ENCODE measurements around the gene OPRL1.
A peak's percentile ranks its signal among the peaks of the same experiment; 100 is the strongest.

The OPRL1 gene

DNA sequence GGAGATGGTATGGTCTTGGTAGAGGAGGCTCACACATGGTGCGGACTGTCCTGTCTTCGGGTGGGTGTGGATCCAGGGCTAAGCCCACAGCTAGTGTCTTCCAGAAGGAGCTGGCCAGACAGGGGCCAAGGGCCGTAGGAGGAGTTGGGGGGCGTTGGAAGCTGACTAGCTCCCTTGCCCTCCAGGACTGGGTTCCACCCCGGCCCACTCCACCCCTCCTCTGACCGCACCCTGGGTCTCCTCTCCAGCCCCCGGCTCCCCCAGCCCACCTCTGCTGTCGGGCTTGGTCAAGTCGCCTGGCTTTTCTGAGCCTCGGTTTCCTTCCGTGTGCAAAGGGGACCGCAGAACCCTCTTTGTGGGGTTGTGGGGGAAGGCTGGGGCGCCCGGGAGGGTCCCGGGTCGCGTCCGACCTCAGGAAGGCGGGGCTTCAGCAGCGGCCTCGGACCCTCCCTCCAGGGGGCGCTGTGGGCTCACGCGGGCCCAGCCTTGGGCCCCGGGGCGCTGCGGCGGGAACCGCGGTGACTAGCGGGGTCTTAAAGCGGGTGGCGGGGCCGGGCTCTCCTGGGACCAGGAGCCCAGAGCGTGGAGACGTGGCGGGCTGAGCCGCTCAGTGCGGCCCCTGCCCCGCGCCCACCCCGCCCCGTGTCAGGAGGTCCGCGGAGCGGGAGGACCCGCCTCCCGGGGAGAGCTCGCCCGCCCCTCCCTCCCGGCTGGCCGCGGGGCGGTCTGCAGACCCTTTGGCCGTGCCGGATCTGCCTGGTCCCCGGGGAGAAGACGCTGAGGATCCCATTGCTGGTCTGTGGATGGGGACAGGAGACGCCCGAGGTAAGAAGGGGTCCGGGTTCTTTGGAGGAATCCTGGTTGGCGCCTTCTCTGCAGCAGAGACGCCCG lies 22.1 kb downstream of the OPRL1 start (continued):
- TF ChIP-seq ZNF639 (tag by site-specific recombination; IDR thresholded peaks at IDR 0.05) (no peak), TRIM28 (IDR thresholded peaks at IDR 0.05; ENCODE audit: borderline replicate concordance, low read length) (no peak), ZFHX2 (tag by site-specific recombination; conservative IDR thresholded peaks at IDR 0.05) (peak; percentile 37), SP2 (tag by site-specific recombination; IDR thresholded peaks at IDR 0.05) (peak; percentile 50), ZNF23 (tag by site-specific recombination; IDR thresholded peaks at IDR 0.05; ENCODE audit: borderline replicate concordance) (no peak), ZNF169 (tag by site-specific recombination; IDR thresholded peaks at IDR 0.05) (no peak), ZNF792 (tag by site-specific recombination; IDR thresholded peaks at IDR 0.05) (no peak), ZNF791 (tag by site-specific recombination; IDR thresholded peaks at IDR 0.05) (no peak), PBX3 (CRISPR knock-in tag; IDR thresholded peaks at IDR 0.05) (no peak), HOXA7 (CRISPR knock-in tag; IDR thresholded peaks at IDR 0.05; ENCODE audit: borderline replicate concordance) (no peak), ZNF292 (tag by site-specific recombination; IDR thresholded peaks at IDR 0.05; ENCODE audit: borderline replicate concordance, low read depth) (no peak), ZNF776 (tag by site-specific recombination; IDR thresholded peaks at IDR 0.05; ENCODE audit: borderline replicate concordance) (no peak), ZNF311 (tag by site-specific recombination; IDR thresholded peaks at IDR 0.05; ENCODE audit: borderline replicate concordance) (no peak), EGR2 (tag by site-specific recombination; IDR thresholded peaks at IDR 0.05; ENCODE audit: low read depth) (peak; percentile 17; the same call in 1 of the 2 replicates), SP3 (tag by site-specific recombination; IDR thresholded peaks at IDR 0.05) (peak; percentile 63; the same call in 1 of the 2 replicates), ZNF501 (tag by site-specific recombination; IDR thresholded peaks at IDR 0.05) (no peak), ZNF280D (tag by site-specific recombination; IDR thresholded peaks at IDR 0.05) (no peak), ZNF214 (tag by site-specific recombination; IDR thresholded peaks at IDR 0.05; ENCODE audit: borderline replicate concordance) (no peak), ZNF302 (tag by site-specific recombination; IDR thresholded peaks at IDR 0.05; ENCODE audit: low read depth) (no peak), ZNF10 (tag by site-specific recombination; IDR thresholded peaks at IDR 0.05) (no peak)
- TF ChIP-seq, protein P1, sequence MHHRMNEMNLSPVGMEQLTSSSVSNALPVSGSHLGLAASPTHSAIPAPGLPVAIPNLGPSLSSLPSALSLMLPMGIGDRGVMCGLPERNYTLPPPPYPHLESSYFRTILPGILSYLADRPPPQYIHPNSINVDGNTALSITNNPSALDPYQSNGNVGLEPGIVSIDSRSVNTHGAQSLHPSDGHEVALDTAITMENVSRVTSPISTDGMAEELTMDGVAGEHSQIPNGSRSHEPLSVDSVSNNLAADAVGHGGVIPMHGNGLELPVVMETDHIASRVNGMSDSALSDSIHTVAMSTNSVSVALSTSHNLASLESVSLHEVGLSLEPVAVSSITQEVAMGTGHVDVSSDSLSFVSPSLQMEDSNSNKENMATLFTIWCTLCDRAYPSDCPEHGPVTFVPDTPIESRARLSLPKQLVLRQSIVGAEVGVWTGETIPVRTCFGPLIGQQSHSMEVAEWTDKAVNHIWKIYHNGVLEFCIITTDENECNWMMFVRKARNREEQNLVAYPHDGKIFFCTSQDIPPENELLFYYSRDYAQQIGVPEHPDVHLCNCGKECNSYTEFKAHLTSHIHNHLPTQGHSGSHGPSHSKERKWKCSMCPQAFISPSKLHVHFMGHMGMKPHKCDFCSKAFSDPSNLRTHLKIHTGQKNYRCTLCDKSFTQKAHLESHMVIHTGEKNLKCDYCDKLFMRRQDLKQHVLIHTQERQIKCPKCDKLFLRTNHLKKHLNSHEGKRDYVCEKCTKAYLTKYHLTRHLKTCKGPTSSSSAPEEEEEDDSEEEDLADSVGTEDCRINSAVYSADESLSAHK (tag by site-specific recombination; IDR thresholded peaks at IDR 0.05), result no peak
- TF ChIP-seq, protein P2, sequence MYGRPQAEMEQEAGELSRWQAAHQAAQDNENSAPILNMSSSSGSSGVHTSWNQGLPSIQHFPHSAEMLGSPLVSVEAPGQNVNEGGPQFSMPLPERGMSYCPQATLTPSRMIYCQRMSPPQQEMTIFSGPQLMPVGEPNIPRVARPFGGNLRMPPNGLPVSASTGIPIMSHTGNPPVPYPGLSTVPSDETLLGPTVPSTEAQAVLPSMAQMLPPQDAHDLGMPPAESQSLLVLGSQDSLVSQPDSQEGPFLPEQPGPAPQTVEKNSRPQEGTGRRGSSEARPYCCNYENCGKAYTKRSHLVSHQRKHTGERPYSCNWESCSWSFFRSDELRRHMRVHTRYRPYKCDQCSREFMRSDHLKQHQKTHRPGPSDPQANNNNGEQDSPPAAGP (tag by site-specific recombination; IDR thresholded peaks at IDR 0.05), result peak; percentile 41; the same call in 1 of the 2 replicates
- TF ChIP-seq, protein P3, sequence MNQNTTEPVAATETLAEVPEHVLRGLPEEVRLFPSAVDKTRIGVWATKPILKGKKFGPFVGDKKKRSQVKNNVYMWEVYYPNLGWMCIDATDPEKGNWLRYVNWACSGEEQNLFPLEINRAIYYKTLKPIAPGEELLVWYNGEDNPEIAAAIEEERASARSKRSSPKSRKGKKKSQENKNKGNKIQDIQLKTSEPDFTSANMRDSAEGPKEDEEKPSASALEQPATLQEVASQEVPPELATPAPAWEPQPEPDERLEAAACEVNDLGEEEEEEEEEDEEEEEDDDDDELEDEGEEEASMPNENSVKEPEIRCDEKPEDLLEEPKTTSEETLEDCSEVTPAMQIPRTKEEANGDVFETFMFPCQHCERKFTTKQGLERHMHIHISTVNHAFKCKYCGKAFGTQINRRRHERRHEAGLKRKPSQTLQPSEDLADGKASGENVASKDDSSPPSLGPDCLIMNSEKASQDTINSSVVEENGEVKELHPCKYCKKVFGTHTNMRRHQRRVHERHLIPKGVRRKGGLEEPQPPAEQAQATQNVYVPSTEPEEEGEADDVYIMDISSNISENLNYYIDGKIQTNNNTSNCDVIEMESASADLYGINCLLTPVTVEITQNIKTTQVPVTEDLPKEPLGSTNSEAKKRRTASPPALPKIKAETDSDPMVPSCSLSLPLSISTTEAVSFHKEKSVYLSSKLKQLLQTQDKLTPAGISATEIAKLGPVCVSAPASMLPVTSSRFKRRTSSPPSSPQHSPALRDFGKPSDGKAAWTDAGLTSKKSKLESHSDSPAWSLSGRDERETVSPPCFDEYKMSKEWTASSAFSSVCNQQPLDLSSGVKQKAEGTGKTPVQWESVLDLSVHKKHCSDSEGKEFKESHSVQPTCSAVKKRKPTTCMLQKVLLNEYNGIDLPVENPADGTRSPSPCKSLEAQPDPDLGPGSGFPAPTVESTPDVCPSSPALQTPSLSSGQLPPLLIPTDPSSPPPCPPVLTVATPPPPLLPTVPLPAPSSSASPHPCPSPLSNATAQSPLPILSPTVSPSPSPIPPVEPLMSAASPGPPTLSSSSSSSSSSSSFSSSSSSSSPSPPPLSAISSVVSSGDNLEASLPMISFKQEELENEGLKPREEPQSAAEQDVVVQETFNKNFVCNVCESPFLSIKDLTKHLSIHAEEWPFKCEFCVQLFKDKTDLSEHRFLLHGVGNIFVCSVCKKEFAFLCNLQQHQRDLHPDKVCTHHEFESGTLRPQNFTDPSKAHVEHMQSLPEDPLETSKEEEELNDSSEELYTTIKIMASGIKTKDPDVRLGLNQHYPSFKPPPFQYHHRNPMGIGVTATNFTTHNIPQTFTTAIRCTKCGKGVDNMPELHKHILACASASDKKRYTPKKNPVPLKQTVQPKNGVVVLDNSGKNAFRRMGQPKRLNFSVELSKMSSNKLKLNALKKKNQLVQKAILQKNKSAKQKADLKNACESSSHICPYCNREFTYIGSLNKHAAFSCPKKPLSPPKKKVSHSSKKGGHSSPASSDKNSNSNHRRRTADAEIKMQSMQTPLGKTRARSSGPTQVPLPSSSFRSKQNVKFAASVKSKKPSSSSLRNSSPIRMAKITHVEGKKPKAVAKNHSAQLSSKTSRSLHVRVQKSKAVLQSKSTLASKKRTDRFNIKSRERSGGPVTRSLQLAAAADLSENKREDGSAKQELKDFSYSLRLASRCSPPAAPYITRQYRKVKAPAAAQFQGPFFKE (tag by site-specific recombination; IDR thresholded peaks at IDR 0.05; ENCODE audit: borderline replicate concordance), result no peak

All from HEK293 (cell line).